ENCODE data around the gene ZAR1.
"Not testable (repeated sequence)": the region's sequence is repeated elsewhere in the genome, so short reads cannot be mapped to it uniquely, and the experiment has no call there.

The ZAR1 gene, protein sequence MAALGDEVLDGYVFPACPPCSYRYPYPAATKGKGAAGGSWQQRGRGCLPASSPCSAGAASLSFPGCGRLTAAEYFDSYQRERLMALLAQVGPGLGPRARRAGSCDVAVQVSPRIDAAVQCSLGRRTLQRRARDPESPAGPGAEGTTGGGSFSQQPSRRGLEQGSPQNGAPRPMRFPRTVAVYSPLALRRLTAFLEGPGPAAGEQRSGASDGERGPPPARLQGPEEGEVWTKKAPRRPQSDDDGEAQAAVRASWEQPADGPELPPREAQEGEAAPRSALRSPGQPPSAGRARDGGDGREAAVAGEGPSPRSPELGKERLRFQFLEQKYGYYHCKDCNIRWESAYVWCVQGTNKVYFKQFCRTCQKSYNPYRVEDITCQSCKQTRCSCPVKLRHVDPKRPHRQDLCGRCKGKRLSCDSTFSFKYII

DNA sequence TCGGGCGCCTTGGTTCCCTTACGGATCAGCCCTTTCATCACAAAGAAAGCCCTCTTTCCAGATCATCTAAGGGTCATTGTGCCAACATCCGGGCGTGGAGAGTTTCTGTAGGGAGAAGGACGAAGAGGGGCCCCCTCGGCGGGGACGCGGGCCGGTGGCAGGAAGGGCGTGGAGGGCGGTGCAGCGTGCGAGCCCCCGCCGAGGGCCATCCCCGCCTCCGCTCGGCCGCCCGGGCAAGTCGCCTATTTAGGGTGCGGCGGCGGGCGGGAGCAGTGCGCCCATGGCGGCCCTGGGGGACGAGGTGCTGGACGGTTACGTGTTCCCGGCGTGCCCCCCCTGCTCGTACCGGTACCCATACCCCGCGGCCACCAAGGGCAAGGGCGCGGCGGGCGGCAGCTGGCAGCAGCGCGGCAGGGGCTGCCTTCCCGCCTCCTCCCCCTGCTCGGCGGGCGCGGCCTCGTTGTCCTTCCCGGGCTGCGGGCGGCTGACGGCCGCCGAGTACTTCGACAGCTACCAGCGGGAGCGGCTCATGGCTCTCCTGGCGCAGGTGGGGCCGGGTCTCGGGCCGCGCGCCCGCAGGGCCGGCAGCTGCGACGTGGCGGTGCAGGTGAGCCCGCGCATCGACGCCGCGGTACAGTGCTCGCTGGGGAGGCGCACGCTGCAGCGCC is at the start of gene ZAR1:
Gene ZAR1, plus strand, starts transcription at position 241 of the 668 bp plus-strand sequence. Its CDS starts 40 bp downstream, at position 281.
- no peak for DNase-seq (ENCODE audit: low read depth)

GRCh38 chr4:48440914-48441313 is 49.1 kb upstream of the ZAR1 start:
- not testable (repeated sequence) for DNase-seq (ENCODE audit: low read depth)

DNA sequence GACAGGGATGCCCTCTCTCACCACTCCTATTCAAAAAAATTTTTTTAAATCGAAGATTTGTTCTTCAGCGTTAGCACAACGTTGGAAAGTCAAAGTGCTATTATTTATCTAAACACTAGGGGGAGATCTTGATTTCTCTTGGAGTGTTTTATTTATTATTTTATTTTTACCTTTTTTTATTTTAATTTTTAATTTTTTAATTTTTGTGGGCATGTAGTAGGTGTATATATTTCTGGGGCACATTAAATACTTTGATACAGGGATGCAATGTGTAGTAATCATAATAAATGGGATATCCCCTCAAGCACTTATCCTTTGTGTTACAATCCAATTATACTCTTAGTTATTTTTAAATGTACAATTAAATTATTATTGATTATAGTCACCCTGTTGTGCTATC is 44.3 kb upstream of the ZAR1 start:
- DNase-seq (ENCODE audit: low read depth): no peak

- no peak for DNase-seq (ENCODE audit: low read depth)
These were observed 43.4 kb upstream of the ZAR1 start for GRCh38 chr4:48446642-48447041.

DNA sequence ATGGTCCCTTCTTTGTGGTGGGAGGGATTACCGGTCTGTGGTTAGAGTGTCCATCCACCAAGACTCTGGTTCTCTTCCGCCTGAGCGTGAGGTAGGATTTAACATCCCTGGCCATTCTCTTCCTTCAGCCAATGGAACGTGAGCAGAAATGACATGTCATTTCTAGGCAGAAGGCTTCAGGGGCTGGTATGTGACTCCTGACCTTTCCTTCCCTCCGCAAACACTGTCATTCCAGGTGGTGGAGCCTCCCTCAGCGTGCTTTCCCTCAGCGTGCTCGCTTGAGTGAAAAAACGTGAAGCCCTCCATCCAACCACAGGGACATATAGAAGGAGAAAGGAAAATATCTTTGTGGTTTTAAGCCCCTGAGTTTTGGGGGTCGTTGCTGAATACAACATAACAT is 40.9 kb upstream of the ZAR1 start:
- DNase-seq (ENCODE audit: low read depth): no peak

DNA sequence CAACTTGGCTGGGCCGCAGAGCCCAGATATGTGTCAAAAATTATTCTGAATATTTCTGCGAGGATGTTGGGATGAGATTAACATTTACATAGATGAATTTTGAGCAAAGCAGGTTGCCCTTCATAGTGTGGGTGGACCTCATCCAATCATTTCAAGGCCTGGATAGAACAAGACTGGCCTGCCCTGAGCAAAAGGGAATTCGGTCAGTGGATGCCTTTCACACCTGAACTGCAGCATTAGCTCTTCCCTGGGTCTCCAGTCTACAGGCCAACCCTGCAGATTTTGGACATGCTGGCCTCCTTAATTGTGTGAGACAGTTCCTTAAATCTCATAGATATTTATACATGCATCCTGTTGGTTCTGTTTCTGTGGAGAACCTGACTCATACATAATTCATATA is 39.3 kb upstream of the ZAR1 start:
- DNase-seq (ENCODE audit: low read depth): no peak

DNA sequence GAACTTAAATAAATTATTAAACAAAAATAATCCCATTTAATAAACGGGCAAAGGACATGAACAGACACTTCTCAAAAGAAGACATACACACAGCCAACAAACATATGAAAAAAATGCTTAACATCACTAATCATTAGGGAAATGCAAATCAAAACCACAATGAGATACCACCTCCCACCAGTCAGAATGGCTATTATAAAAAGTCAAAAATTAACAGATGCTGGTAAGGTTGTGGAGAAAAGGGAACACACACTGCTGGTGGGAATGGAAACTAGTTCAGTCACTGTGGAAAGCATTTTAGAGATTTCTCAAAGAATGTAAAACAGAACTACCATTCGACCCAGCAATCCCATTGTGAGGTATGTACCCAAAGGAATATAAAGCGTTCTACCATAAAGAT is 38.4 kb upstream of the ZAR1 start:
- DNase-seq (ENCODE audit: low read depth): not testable (repeated sequence)

GRCh38 chr4:48454591-48454990 is 35.5 kb upstream of the ZAR1 start:
- DNase-seq (ENCODE audit: low read depth): no peak

- DNase-seq (ENCODE audit: low read depth): no peak
These were observed 29.1 kb upstream of the ZAR1 start for GRCh38 chr4:48461000-48461399.

GRCh38 chr4:48462363-48462762 is 27.7 kb upstream of the ZAR1 start:
- DNase-seq (ENCODE audit: low read depth): no peak

- DNase-seq (ENCODE audit: low read depth): no peak
These were observed 22.6 kb upstream of the ZAR1 start for GRCh38 chr4:48467442-48467841.

GRCh38 chr4:48467891-48468290 is 22.2 kb upstream of the ZAR1 start:
- DNase-seq (ENCODE audit: low read depth): no peak

GRCh38 chr4:48470137-48470536 is 19.9 kb upstream of the ZAR1 start:
- DNase-seq (ENCODE audit: low read depth): no peak

DNA sequence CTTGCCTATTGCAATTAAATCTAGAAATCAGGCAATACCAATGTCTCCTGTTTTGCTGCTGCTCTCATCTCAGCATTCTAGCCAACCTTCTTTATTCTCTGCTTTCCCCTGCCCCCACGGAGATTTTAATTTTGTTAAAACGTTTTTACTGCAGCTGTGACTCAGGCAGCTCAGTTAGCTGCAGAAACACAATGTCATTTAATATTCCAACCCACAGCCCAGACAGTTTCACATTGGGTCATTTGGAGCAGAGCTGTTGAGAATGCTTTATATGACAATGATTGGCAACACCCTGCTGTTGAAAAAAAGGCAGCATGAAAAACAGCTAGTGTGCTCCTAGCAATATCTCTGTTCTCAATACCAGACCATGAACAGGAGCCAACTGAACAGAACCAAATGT is 19.5 kb upstream of the ZAR1 start:
- DNase-seq (ENCODE audit: low read depth): no peak

GRCh38 chr4:48472794-48473193 is 17.3 kb upstream of the ZAR1 start:
- DNase-seq (ENCODE audit: low read depth): no peak

- no peak for DNase-seq (ENCODE audit: low read depth)
These were observed 14.3 kb upstream of the ZAR1 start for GRCh38 chr4:48475770-48476169.

GRCh38 chr4:48478273-48478672 is 11.8 kb upstream of the ZAR1 start:
- no peak for DNase-seq (ENCODE audit: low read depth)

GRCh38 chr4:48481581-48481980 is 8.5 kb upstream of the ZAR1 start:
- no peak for DNase-seq (ENCODE audit: low read depth)

GRCh38 chr4:48483006-48483776 is 6.9 kb upstream of the ZAR1 start, which contains the start of gene SLC10A4:
SLC10A4 (plus strand) TSS chr4:48483343; CDS start chr4:48483562, 219 bp downstream.
- DNase-seq (ENCODE audit: low read depth): no peak

GRCh38 chr4:48483777-48484493 is 6.1 kb upstream of the ZAR1 start:
- no peak for DNase-seq (ENCODE audit: low read depth)

- DNase-seq (ENCODE audit: low read depth): no peak
These were observed 5.4 kb upstream of the ZAR1 start for GRCh38 chr4:48484494-48485168.

GRCh38 chr4:48489683-48490011 is 405 bp upstream of the ZAR1 start:
- no peak for DNase-seq (ENCODE audit: low read depth)
